Breast epithelium (tissue), 4 donors: Measurements from ENCODE around the gene ERGIC3. TPM values are rescaled to one million over a fixed set of nuclear protein-coding genes. Genes with fewer than 3 reads are reported as not detected.
A peak's percentile ranks its signal among the peaks of the same experiment; 100 is the strongest.

Experiments used
- DNase-seq, 2 donors: peaks; one replicate each; pipeline ENCODE4 v3.0.0-alpha.2; 2019; ENCODE audit warnings: low spot score in 2 of 2
- H3K27ac ChIP-seq, 2 donors: fragments of 200-600 bp; sonication (generic) in 1 of 2; one replicate each; pipeline ENCODE4 v1.5.1; 2016 to 2019; ENCODE audit warnings: mild to moderate bottlenecking in 1 of 2
- H3K27me3 ChIP-seq, 2 donors: fragments of 200-600 bp; sonication (generic) in 1 of 2; one replicate each; pipeline versions ENCODE4 v1.5.1 to v1.6.0; 2017 to 2019; ENCODE audit warnings: control low read depth in 1 of 2, mild to moderate bottlenecking in 1 of 2
- H3K36me3 ChIP-seq: fragments of 200-600 bp; one replicate; pipeline ENCODE4 v1.5.1; 2019
- H3K4me1 ChIP-seq, 2 donors: fragments of 200-600 bp; sonication (generic); one replicate each; pipeline ENCODE4 v1.5.1; 2016 to 2019; ENCODE audit warnings: control low read depth in 1 of 2
- H3K4me3 ChIP-seq, 3 donors: fragments of 200-600 bp; sonication (generic); 1 replicate in 2 of 3; 2 replicates in 1 of 3; pipeline ENCODE4 v1.5.1; 2016 to 2019; ENCODE audit warnings: mild to moderate bottlenecking in 3 of 3, moderate library complexity in 2 of 3
- H3K9me3 ChIP-seq, 2 donors: fragments of 200-600 bp; sonication (generic) in 1 of 2; one replicate each; pipeline ENCODE4 v1.5.1; 2016 to 2019; ENCODE audit warnings: control low read depth in 1 of 2
- CTCF ChIP-seq, 3 donors: fragments of 450-650 bp; IDR thresholded peaks; one replicate each; pipeline ENCODE4 v1.5.1; 2016 to 2017; ENCODE audit warnings: antibody characterized with exemption in 3 of 3, mild to moderate bottlenecking in 3 of 3, moderate library complexity in 3 of 3
- POLR2A ChIP-seq: fragments of 450-650 bp; IDR thresholded peaks from one replicate; pipeline ENCODE4 v1.6.1; 2016; ENCODE audit warnings: antibody characterized with exemption, mild to moderate bottlenecking, moderate library complexity
- POLR2AphosphoS5 ChIP-seq, 3 donors: sonication (generic); formaldehyde crosslinking; IDR thresholded peaks; one replicate each; pipeline ENCODE4 v1.6.1; 2017; ENCODE audit warnings: antibody characterized with exemption in 3 of 3
- intact Hi-C: fragments of 100-400 bp; cut with DNase I; formaldehyde crosslinking; loops from one replicate; pipeline ENCODE4 v1.15.1; 2023; ENCODE audit warnings: low total_unique reads
- total RNA-seq, 3 donors: library from RNA; depleted of rRNA; stranded (reverse); fragments of >200 nt; gene quantifications; one replicate each; pipeline ENCODE4 v1.1.0, GENCODE V29; 2016

Gene ERGIC3
- total RNA-seq, 3 donors from 2014 or later, result 221 to 243 (median 239) TPM

- Histone ChIP-seq H3K4me3 (no peak overlapping the region), H3K27me3 (no peaks in the 10 kb centered on the region), H3K27ac (no peak overlapping the region), H3K36me3 (no peaks in the 10 kb centered on the region), H3K4me1 (no peaks in the 10 kb centered on the region), H3K9me3 (no peaks in the 10 kb centered on the region)
- intact Hi-C loops, result no loop called here
- TF ChIP-seq POLR2AphosphoS5 (IDR thresholded peaks at IDR 0.05), result no peak
- TF ChIP-seq CTCF (IDR thresholded peaks at IDR 0.05), result no peak
- no peak for TF ChIP-seq POLR2A
- DNase-seq, result no peak
Observed at GRCh38 chr20:35603695-35604448, 62.0 kb downstream of the ERGIC3 start.

- DNase-seq, result peak in 1 of 2 donors; percentile 47
- H3K9me3 ChIP-seq, result no peaks in the 10 kb centered on the region
- intact Hi-C loops, result no loop called here
- H3K4me1 ChIP-seq, result no peaks in the 10 kb centered on the region
- no peak overlapping the region for H3K27ac ChIP-seq
- no peaks in the 10 kb centered on the region for H3K27me3 ChIP-seq
- TF ChIP-seq CTCF (IDR thresholded peaks at IDR 0.05) (no peak), POLR2AphosphoS5 (IDR thresholded peaks at IDR 0.05) (no peak), POLR2A (no peak)
- H3K36me3 ChIP-seq, result no peaks in the 10 kb centered on the region
- H3K4me3 ChIP-seq, result no peak overlapping the region
Observed at GRCh38 chr20:35604449-35604747, 62.5 kb downstream of the ERGIC3 start.

- Histone ChIP-seq H3K27ac (no peak overlapping the region), H3K36me3 (no peaks in the 10 kb centered on the region), H3K27me3 (no peaks in the 10 kb centered on the region), H3K9me3 (no peaks in the 10 kb centered on the region), H3K4me1 (no peaks in the 10 kb centered on the region), H3K4me3 (no peak overlapping the region)
- TF ChIP-seq CTCF (IDR thresholded peaks at IDR 0.05) (no peak), POLR2A (no peak), POLR2AphosphoS5 (IDR thresholded peaks at IDR 0.05) (no peak)
- intact Hi-C loops, result no loop called here
- DNase-seq, result no peak
Observed at GRCh38 chr20:35606127-35606526, 64.2 kb downstream of the ERGIC3 start.

Other genes starting within 250 kb of the ERGIC3 start
- gene FAM83C, start 249.7 kb upstream of the ERGIC3 start, total RNA-seq, result under 1 TPM in 1 of 3 donors, not detected in 2; 0.15 TPM
- gene UQCC1, start 130.1 kb upstream of the ERGIC3 start, total RNA-seq, result 10 to 100 TPM; 26.6 to 39.7 (median 35.4) TPM
- gene GDF5, start 103.8 kb upstream of the ERGIC3 start, total RNA-seq, result under 1 TPM; 0.33 to 0.88 (median 0.64) TPM
- gene CEP250, start 86.5 kb upstream of the ERGIC3 start, total RNA-seq, result 10 to 100 TPM; 22.2 to 28.5 (median 23.3) TPM
- not detected for gene C20orf173, start 12.4 kb upstream of the ERGIC3 start, total RNA-seq
- gene SPAG4, start 73.8 kb downstream of the ERGIC3 start, total RNA-seq, result 1 to 10 TPM; 3.4 to 9.2 (median 3.4) TPM
- gene CPNE1, start 122.8 kb downstream of the ERGIC3 start, total RNA-seq, result 100 to 1,000 TPM in 2 of 3 donors, 10 to 100 TPM in 1; 41.1 to 135 (median 117) TPM
- gene RBM12, start 122.8 kb downstream of the ERGIC3 start, total RNA-seq, result 10 to 100 TPM; 22.7 to 40.1 (median 34.4) TPM
- 10 to 100 TPM; 31.7 to 39.7 (median 36.1) TPM for gene NFS1, start 157.3 kb downstream of the ERGIC3 start, total RNA-seq
- 100 to 1,000 TPM; 231 to 348 (median 306) TPM for gene ROMO1, start 157.3 kb downstream of the ERGIC3 start, total RNA-seq
- 100 to 1,000 TPM; 305 to 660 (median 527) TPM for gene RBM39, start 200.2 kb downstream of the ERGIC3 start, total RNA-seq
- gene PHF20, start 229.9 kb downstream of the ERGIC3 start, total RNA-seq, result 10 to 100 TPM; 48.5 to 60.0 (median 59.7) TPM